HG03025 (cell line): ENCODE results near the gene UBA52.
"Not testable (repeated sequence)": the region's sequence is repeated elsewhere in the genome, so short reads cannot be mapped to it uniquely, and the experiment has no call there.

ENCODE experiments used
- ATAC-seq: cut with Tn5 transposase; IDR thresholded peaks from one replicate; pipeline ENCODE4 v1.9.1; 2021; ENCODE audit warnings: mild to moderate bottlenecking, moderate library complexity; ENCODE audit not compliant: unreplicated experiment, low FRiP score

Gene UBA52

DNA sequence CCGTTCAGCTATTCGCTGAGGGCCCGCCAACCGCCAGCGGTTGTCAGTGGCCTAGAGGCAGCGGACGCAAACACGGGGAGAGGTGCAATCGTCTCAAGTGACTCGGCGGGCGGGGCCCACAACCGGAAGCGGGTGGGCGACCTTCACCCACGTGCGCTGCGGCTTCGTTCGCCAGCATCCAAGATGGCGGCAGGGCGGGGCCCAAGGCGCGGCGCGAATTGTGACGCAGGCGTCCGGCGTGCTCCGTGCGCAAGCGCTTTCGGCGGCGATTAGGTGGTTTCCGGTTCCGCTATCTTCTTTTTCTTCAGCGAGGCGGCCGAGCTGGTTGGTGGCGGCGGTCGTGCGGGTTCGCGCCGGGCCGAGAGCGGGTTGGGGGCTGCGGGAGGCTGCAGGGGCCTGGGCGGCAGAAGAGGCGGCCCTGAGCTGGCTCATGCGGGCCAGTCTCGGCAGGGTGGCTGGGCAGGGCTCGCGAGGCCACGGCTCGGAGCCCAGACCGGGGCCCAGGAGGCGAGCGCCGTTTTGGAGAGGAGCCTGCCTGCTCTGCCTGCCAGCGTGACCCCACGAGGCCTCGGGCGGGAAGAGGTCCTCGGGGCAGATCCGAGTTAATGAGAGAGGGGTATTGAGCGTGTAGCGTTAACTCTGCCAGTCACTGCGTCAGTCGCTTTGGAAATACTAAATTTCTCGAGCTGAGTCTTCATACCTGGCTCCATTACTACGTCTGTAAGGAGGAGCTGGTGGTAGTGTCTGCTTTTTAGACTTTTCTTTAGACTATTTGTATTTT lies at the start of gene UBA52:
Gene UBA52, plus strand, starts transcription at position 294 of the 781 bp plus-strand sequence. CDS start 1,444 bp downstream, outside the sequence.
- peak; percentile 82 for ATAC-seq

DNA sequence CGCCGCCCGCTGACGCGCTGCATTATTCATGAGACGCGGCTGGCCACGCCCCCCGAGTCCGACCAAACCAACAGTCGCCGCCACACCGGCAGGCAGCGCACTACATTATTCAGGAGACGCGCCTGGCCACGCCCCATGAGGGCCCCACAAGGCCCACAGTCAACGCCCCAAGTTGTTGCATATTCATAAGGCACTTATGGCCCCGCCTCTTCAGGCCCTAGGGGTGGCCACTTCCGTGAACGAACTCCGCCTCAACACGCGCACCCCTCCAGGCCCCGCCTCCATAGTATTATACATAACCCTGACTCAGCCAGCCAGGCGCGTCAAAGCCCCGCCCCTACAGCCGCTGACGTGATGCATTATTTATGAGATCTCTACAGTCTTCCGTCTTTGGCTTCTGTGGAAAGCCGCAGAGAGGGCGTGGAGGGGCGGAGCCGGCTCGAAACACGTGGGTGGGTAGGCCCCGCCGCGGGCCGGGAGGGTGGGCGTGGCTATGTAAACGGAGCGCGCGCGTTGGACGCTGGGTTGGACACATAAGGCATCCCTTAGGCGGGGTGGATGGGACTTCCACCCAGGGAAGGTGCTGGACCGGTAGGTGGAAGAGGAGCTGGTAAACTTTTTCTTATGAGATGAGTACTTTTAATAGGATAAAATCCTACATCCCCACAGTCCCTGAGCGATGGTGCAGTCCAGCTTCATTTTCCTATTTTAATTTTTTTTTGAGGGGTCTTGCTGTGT lies 49.4 kb upstream of the UBA52 start:
- ATAC-seq, result peak; percentile 86

DNA sequence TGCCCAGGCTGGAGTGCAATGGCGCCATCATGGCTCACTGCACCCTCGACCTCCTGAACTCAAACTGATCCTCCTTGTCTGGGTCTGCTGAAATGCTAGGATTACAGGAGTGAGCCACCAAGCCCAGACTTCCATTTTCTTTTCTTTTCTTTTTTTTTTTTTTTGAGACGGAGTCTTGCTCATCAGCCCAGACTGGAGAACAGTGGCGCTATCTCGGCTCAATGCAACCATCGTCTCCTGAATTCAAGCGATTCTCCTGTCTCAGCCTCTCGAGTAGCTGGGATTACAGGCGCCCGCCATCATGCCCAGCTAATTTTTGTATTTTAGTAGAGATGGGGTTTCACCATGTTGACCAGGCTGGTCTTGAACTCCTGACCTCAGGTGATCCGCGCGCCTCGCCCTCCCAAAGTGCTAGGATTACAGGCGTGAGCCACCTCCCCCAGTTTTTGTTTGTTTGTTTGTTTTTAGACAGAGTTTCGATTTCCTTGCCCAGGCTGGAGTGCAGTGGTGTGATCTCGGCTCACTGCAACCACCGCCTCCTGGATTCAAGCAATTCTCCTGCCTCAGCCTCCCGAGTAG lies 48.7 kb upstream of the UBA52 start:
- ATAC-seq, result not testable (repeated sequence)

DNA sequence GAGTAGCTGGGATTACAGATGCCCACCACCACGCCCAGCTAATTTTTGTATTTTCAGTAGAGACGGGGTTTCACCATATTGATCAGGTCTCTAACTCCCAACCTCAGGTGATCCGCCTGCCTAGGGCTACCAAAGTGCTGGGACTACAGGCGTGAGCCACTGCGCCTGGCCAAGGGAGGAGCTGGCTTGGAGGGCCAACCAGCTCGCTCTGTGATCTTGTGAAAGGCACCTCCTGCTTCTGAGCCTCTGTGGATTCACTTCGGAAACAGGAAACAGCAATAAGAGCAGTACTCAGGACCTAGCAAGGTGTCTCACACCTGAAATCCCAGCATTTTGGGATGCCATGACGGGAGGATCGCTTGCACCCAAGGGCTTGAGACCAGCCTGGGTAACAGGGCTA lies 47.8 kb upstream of the UBA52 start:
- ATAC-seq, result no peak

DNA sequence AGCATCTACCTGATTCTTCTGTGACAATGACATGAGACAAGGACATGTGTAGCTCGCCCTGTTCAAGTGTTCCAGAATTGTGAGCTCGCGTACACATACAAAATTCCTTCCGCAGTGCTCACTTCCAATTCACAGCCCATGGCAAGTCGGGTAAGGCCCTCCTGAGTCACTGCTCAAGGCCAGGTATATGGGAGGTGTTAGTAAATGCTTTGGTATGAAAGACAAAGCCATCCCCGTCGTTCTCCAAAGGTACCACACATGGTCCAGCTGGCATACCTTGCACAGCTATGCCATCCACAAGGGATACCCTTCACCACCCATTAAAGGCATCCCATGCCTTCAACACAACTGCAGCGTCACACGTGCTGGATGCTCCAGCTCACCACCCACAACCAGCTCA lies 45.3 kb upstream of the UBA52 start:
- ATAC-seq, result no peak

DNA sequence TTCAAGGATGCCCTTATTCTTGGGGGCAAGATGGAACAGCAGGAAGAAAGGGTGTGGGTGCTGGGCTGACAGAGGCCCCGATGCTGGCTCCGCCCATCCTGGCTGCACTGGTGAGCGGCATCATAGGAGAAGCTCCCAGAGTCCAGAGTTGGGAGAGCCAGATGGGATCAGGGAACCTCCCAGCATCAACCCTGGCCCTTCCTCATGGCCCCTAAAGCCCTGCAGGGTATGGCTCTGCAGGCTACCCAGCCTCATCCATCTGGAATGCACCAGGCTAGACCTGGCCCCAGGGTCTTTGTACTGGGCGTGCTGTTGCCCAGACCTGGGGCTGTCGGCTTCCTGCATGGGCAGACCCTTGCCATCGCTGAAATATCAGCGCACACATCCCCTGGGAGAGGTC lies 41.9 kb upstream of the UBA52 start:
- ATAC-seq, result no peak

DNA sequence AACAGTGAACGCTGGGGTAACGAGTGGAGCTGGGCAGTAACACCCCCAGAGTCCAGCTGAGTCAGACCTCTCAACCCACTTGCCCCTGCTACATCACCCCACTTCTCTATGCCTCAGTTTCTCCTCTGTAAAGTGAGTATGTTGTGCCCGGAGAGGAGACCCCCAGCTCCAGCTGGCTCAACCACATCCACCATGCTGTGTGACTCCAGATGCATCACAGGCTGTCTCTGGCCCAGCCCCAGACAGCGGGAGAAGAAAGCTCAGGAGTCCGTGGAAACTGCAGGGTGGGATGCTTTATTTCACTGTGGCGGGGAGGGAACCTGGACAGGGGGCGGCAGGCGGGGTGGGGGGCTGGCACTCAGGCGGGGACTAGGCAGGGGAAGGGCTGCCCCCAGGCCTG lies 40.2 kb upstream of the UBA52 start:
- ATAC-seq, result no peak

DNA sequence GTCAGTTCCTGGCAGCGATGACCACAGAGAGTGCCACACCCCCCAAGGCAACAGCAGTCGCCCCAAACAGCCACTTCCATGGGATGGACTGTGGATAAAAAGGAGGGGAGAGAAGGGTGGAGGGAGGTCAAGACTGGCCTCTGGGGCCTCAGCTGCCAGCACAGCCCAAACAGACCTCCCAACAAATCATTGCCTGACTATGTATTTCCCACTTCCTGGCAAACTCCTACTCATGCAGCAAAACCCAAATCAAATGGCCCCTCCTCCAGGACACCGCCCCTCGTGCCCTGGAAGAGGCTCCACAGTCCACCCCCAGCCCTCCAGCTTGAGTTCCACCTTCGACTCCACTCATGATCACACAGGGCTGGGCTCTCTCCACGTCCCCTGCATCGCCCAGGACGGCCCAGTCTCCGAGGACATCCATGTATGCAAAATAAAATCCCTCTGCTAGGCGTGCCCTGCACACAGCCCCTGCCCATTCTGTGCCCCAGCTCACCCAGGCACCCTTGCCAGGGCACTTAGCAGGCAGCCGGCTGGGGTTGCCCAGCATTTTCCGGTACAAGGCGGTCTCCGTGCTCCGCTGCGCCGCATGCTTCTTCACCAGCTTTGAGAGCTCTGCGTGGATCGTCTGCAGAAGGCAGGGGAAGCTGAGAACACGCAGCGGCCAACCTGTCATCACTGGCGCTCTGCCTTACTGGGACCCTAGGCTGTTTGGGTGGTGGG lies 39.3 kb upstream of the UBA52 start:
- ATAC-seq, result no peak

DNA sequence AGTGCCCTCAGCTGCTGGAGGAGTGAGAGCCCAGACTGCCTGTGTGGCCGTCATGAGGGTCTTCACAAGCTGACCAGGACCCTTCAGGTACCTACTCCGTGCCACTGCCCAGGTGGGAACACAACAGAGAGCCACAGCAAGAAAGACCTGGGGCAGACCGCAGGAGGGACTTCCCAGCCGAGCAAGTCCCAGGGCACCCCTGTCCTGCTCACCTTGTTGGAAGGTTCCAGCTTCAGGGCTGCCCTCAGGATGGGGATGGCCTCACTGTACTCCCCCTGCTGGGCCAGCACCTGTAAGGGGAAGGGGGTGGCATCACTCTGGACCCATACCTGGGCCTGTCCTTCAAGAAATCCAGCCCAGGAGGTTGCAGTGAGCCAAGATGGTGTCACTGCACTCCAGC lies 38.6 kb upstream of the UBA52 start:
- ATAC-seq, result no peak

DNA sequence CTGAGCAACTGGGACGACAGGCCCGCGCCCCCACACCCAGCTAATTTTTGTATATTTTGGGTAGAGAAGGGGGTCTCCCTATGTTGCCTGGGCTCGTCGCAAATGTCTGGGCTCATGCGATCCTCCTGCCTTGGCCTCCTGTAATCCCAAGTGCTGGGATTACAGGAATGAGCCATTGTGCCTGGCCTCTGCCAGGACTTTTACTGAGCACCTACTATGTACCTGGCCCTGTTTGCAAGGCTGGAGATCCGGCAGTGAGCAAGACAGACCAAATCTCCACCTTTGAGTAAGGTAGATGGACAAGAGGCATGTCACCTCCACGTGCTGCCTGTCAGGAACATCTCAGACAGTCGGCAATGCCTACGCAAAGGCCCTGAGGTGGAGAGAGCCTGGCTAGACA lies 35.2 kb upstream of the UBA52 start:
- ATAC-seq, result no peak

DNA sequence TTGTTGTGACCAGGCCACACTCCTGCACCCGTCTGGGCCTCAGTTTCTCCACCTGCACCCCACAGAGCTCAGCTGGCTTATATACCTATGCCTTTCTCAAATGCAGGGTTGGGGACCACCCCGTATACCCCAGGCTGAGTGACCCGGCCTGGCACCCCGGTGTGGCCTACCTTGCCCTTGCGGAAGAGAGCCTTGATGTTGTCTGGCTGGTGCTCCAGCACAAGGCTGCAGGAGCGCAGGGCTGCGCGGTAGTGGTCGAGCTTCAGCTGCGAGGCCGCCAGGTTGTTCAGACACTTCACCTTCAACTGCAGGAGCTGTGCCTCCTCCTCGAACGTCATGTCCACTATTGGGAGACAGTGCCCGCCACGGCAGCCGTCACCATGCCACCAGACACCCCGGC lies 34.2 kb upstream of the UBA52 start:
- no peak for ATAC-seq

DNA sequence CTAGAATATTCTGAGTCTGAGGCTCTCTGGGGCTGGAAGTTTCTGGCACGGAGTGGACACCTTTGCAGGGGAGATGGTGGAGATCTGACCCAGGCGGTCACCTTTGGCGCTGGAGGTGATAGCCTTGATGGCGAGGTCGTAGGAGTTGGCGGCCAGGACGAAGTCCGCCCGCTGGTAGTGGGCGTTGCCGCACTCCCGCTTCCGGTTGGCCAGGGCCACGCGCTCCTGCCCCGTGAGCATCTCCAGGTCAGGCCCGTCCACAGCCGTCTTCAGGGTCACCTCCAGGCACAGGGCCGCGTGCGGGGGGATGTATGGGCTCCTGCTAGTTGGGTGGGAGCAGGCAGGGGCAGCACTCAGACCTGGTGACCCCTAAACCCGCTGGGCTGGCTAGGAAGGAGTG lies 33.5 kb upstream of the UBA52 start:
- ATAC-seq, result no peak

DNA sequence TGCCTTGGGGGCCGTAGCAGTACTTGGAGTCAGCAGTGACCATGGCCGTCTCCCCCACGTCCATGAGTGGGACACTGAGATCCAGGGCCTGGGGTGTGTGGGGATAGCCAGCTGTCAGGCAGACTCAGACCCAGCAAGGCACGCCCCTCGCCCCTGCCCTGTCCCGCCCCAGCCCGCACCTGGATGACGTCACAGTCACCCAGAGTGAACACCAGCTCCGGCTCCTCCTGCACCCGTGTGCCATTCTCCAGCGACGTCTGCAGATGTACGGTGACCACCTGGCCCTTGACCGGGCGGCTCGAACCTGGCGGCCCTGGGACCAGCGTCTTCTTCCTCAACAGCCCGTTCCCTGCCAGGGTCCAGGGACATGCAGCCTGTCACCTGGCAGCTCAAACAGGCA lies 32.3 kb upstream of the UBA52 start:
- no peak for ATAC-seq

DNA sequence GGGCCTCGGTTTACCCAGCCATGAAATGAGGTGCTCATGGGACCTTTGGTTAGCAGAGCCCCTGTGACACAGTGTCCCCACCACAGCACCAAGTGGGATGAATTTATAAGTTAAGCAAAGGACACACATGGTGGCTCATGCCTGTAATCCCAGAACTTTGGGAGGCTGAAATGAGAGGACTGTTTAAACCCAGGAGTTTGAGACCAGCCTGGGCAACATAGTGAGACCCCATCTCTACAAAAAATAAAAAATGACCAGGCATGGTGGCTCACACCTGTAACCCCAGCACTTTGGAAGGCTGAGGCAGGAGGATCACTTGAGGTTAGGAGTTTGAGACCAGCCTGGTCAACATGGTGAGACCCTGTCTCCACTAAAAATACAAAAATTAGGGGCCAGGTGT lies 31.5 kb upstream of the UBA52 start:
- not testable (repeated sequence) for ATAC-seq

DNA sequence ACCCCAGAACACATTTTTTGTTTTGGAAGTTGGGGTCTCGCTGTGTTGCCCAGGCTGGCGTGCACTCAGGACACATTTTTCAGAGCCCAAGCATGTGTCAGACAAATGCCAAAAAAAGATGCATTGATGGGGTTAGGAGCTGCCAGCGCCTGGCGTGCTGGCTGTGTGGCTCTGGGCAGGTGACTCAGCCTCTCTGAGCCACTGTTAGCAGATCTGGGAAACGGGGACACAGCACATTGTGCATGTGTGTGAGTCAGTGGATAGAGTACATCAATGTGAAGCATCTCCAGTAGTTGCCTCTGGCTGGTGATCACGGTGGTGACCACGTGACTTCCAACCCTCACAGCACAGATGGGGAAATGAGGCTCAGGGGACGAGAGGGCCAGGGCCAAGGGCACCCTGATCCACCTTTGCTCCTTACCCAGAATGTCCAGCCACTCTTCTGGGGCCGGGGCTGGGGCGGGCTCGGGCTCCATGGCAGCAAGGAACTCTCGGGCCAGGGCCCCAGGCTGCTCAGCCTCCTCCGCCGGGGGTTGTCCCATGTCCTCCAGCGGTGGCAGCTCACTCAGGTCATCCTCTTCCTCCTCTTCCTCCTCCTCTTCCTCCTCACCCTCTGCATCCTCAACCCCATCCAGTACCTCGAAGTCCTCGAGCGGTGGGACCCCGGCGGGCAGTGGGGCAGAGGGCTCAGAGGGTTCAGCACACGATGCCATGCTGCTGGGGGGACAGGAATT lies 30.2 kb upstream of the UBA52 start:
- ATAC-seq, result no peak

DNA sequence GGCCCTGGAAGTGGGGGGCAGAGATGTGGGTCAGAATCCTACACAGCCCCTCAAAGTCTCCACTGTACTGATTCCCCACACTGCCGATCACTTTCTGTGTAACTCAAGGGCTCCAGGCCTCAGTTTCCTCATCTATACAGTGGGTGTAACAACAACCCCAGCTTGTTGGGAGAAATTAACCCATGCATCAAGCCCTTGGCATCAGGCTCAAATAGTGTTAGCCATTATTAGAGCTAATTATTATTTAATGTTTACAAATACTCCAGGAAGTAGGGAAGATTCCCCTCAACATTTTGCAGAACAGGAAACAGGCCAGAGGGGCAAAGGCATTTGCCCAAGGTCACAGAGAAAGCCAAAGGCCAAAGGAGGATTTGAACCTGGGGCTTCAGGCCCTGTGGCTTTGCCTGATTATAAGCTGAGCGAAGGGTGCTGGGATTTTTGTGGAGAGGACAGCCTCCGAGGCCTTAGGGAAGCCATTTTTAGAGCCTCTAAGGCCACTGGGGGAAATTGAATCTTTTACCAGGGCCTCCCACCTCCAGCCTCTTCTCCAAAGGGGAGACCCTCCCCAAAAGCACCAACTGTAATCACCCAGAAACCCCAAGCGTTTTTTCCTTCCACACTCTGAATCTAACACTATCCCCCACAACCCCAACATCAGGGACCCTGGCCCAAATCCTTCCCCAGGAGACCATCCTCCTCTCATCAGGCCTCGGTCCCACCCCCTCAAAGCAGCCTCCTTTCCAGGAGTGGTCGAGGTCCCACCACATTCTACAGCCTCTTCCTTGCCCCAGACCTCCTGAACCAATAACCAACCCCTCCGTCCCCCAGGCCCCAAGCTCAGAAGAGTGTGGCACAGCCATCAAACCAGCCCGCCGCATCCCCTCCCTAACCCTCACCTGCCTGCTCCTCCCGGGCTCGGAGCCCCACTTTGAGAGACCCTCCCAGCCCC lies 29.4 kb upstream of the UBA52 start:
- no peak for ATAC-seq

DNA sequence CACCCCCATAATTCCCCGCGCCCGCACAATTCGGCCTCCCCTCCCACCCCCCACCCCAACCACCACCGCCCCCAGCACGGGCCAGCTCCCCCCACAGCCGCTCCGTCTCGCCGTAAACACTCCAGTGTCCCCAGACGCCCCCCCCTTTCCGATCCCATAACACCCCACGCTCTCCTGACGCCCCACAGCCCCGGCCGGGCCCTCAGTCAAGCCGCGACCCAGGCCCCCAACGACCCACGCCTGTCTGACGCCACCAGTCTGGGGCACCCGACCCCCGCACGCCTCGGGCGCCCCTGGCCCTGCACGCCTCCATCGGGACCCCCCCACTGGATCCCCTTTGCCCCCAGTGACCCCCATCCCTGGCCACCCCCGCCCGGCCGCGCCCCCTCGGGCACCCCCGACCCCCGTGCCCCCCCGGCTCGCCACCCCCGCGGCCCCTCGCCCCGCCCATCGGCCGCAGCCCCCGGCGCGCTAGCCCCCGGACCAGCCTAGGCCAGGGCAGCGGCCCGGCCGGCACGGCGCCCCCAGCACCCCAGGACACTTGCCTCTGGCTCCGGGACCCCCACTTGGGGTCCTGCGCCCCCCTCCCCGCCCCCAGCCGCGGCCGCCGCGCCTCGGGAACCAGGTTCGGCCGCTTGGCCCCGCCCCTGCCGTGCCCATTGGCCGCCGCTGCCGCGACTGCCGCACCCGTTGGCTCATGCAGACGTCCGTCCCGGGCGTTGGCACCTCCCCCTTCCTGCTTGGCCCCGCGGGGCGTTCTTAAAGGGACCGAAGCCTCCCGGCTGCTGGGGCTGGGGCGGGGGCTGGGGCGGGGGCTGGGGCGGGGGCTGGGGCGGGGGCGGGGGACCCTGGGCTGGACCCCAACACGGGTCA lies 28.5 kb upstream of the UBA52 start, which contains the start of gene FKBP8:
Gene FKBP8, minus strand, starts transcription at position 633 of the 873 bp plus-strand sequence. CDS start 1,603 bp downstream, outside the sequence.
- peak; percentile 70 for ATAC-seq

DNA sequence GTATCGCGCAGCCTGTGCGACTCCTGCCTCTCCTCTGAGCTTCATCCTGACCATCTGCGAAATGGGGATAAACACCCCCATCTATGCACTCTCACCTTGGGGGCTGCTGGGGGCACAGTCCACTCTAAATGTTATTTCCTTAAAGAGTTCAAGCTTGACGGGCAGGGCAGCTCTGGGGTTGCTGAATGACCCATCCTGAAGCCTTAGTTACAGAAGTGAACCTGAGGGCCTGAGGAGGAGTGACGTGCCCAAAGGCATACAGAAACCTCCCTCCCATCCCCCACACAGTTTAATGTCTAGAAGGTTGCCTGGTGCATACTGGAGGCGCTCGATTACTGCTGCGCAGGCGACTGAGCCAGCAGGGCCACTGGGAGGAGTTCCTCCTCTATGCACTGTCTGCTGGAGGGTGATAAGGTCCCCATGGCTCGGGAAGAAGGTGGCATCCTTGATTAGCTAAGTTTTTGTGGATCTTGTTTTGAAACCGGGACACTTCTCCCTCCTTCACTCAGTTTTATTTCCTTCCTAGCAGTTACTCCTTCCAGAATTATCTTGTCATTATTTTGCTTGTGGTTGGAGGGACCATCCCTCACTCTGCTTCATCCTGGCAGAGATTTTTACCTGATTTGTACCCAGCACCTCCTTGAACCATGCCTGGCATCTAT lies 27.7 kb upstream of the UBA52 start:
- ATAC-seq, result peak; percentile 32
